Left ventricle myocardium inferior (tissue), 1 donor: ENCODE results near the gene TWSG1. TPM values are rescaled to one million over a fixed set of nuclear protein-coding genes. Genes with fewer than 3 reads are reported as not detected.

Experiments used
- DNase-seq: peaks from one replicate; pipeline ENCODE4 v3.0.0-alpha.2; 2020
- H3K27ac ChIP-seq: fragments of 200-600 bp; replicated peaks from 2 replicates; pipeline ENCODE4 v1.8.0; 2021
- H3K27me3 ChIP-seq: fragments of 200-600 bp; 2 replicates; pipeline ENCODE4 v1.8.0; 2021; ENCODE audit warnings: low read depth
- H3K36me3 ChIP-seq: fragments of 200-600 bp; 2 replicates; pipeline ENCODE4 v1.8.0; 2021
- H3K4me1 ChIP-seq: fragments of 200-600 bp; 2 replicates; pipeline ENCODE4 v1.8.0; 2021
- H3K4me3 ChIP-seq: fragments of 200-600 bp; 2 replicates; pipeline ENCODE4 v1.8.0; 2021; ENCODE audit warnings: mild to moderate bottlenecking, moderate library complexity
- H3K9me3 ChIP-seq: fragments of 200-600 bp; replicated peaks from 2 replicates; pipeline ENCODE4 v1.8.0; 2021
- intact Hi-C: fragments of 100-400 bp; cut with micrococcal nuclease; formaldehyde crosslinking; loops from one replicate; pipeline ENCODE4 v1.11.0; 2022
- total RNA-seq: library from RNA; stranded (reverse); fragmentation: NEBNext Ultra II Directional; extraction: Animal tissue kit (Norgen Biotek cat#: 25700); gene quantifications from one replicate; pipeline ENCODE4 v1.2.1, GENCODE V29; 2021
- TF ChIP-seq, protein P1 (sequence below): fragments of 200-600 bp; IDR thresholded peaks from 2 replicates; pipeline ENCODE4 v1.8.0; 2021; ENCODE audit warnings: antibody characterized with exemption, mild to moderate bottlenecking, borderline replicate concordance
- donor health status: DM: no; HTN: yes; CAD: no; lungs with severe emphysema.

TWSG1 gene
- total RNA-seq, 1 donor from 2014 or later: 12.1 TPM

DNA sequence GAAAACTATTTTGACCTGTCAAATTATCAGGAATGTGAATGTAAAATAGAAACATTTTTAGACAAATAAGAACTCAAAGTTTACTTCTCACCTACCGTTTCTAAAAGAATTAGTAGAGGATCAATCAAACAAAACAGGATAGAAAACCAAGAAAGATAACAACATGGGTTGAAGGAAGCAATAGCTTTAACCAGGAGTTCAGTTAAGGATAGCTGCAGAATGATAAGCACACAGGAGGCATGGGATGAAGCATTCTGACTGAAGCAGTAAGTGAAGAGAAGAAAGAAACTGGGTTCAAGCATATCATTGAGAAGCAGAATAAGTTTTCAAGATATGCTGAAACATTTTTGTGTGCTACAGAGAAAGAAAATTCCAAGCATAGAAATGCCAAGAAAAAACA is 52.3 kb downstream of the TWSG1 start:
- H3K9me3 ChIP-seq: peaks cover 13% of the 10 kb centered on the region
- intact Hi-C loops: no loop called here
- H3K36me3 ChIP-seq: peaks cover 17% of the 10 kb centered on the region
- TF ChIP-seq, protein P1, sequence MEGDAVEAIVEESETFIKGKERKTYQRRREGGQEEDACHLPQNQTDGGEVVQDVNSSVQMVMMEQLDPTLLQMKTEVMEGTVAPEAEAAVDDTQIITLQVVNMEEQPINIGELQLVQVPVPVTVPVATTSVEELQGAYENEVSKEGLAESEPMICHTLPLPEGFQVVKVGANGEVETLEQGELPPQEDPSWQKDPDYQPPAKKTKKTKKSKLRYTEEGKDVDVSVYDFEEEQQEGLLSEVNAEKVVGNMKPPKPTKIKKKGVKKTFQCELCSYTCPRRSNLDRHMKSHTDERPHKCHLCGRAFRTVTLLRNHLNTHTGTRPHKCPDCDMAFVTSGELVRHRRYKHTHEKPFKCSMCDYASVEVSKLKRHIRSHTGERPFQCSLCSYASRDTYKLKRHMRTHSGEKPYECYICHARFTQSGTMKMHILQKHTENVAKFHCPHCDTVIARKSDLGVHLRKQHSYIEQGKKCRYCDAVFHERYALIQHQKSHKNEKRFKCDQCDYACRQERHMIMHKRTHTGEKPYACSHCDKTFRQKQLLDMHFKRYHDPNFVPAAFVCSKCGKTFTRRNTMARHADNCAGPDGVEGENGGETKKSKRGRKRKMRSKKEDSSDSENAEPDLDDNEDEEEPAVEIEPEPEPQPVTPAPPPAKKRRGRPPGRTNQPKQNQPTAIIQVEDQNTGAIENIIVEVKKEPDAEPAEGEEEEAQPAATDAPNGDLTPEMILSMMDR: no peak
- H3K27ac ChIP-seq: no peak overlapping the region
- no peak for DNase-seq
- no peaks in the 10 kb centered on the region for H3K27me3 ChIP-seq
- H3K4me1 ChIP-seq: no peaks in the 10 kb centered on the region
- H3K4me3 ChIP-seq: no peak overlapping the region

GRCh38 chr18:9387891-9388290 is 53.3 kb downstream of the TWSG1 start:
- H3K27ac ChIP-seq: no peak overlapping the region
- peaks cover 23% of the 10 kb centered on the region for H3K36me3 ChIP-seq
- intact Hi-C loops: no loop called here
- H3K4me3 ChIP-seq: no peak overlapping the region
- H3K4me1 ChIP-seq: no peaks in the 10 kb centered on the region
- no peaks in the 10 kb centered on the region for H3K27me3 ChIP-seq
- peaks cover 18% of the 10 kb centered on the region for H3K9me3 ChIP-seq
- TF ChIP-seq, protein P1: no peak
- no peak for DNase-seq

GRCh38 chr18:9389706-9390105 is 55.1 kb downstream of the TWSG1 start:
- H3K9me3 ChIP-seq: peaks cover 18% of the 10 kb centered on the region
- no peak overlapping the region for H3K4me3 ChIP-seq
- no peak overlapping the region for H3K27ac ChIP-seq
- H3K36me3 ChIP-seq: peaks cover 23% of the 10 kb centered on the region
- intact Hi-C loops: no loop called here
- TF ChIP-seq, protein P1: no peak
- H3K27me3 ChIP-seq: no peaks in the 10 kb centered on the region
- no peaks in the 10 kb centered on the region for H3K4me1 ChIP-seq
- no peak for DNase-seq

GRCh38 chr18:9392726-9393125 is 58.2 kb downstream of the TWSG1 start:
- H3K27me3 ChIP-seq: no peaks in the 10 kb centered on the region
- TF ChIP-seq, protein P1: no peak
- H3K27ac ChIP-seq: no peak overlapping the region
- peaks cover 18% of the 10 kb centered on the region for H3K9me3 ChIP-seq
- peaks cover 33% of the 10 kb centered on the region for H3K36me3 ChIP-seq
- intact Hi-C loops: no loop called here
- no peak for DNase-seq
- no peak overlapping the region for H3K4me3 ChIP-seq
- no peaks in the 10 kb centered on the region for H3K4me1 ChIP-seq

DNA sequence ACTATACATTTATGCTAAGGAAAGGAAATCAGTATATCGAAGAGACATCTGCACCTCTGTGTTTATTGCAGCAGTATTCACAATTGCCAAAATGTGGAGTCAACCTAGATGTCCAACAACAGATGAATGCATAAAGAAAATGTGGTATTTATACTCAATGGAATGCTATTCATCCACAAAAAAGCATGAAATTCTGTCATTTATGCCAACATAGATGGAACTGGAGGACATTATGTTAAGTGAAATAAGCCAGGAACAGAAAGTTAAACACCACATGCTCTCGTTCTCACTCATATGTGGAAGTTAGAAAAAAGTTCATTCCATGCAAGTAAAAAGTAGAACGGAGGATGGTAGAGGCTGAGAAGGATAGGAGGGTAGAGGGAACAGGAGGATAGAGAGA is 59.5 kb downstream of the TWSG1 start:
- DNase-seq: no peak
- TF ChIP-seq, protein P1: no peak
- H3K27ac ChIP-seq: no peak overlapping the region
- H3K27me3 ChIP-seq: no peaks in the 10 kb centered on the region
- peaks cover 18% of the 10 kb centered on the region for H3K9me3 ChIP-seq
- H3K4me3 ChIP-seq: no peak overlapping the region
- no peaks in the 10 kb centered on the region for H3K4me1 ChIP-seq
- intact Hi-C loops: no loop called here
- H3K36me3 ChIP-seq: peaks cover 31% of the 10 kb centered on the region

- TF ChIP-seq, protein P1: no peak
- Histone ChIP-seq H3K27me3 (no peaks in the 10 kb centered on the region), H3K4me3 (no peak overlapping the region), H3K27ac (no peak overlapping the region), H3K9me3 (no peaks in the 10 kb centered on the region), H3K4me1 (no peaks in the 10 kb centered on the region), H3K36me3 (peaks cover 10% of the 10 kb centered on the region)
- no peak for DNase-seq
- intact Hi-C loops: no loop called here
These were observed 65.6 kb downstream of the TWSG1 start for GRCh38 chr18:9400197-9400596.
